Fibroblast of lung (primary cell): Measurements from ENCODE around the gene VGF. TPM values are rescaled to one million over a fixed set of nuclear protein-coding genes. Genes with fewer than 3 reads are reported as not detected.

Source experiments
- DNase-seq, 2 donors: peaks; one replicate each; pipeline versions ENCODE4 v3.0.0 to v3.0.0-alpha.2; 2010; ENCODE audit warnings: low read depth in 2 of 2
- H2AFZ ChIP-seq: 2 replicates; pipeline ENCODE4 v1.5.1; 2012; ENCODE audit warnings: low read length, control low read depth, inconsistent platforms
- H3K27ac ChIP-seq: 2 replicates; pipeline ENCODE4 v1.5.1; 2011; ENCODE audit warnings: low read length, control low read depth; ENCODE audit not compliant: insufficient read depth
- H3K27me3 ChIP-seq: 2 replicates; pipeline ENCODE4 v1.5.1; 2011; ENCODE audit warnings: mild to moderate bottlenecking, low read length; ENCODE audit not compliant: control insufficient read depth, insufficient read depth
- H3K36me3 ChIP-seq: 2 replicates; pipeline ENCODE4 v1.5.1; 2011; ENCODE audit warnings: low read length; ENCODE audit not compliant: control insufficient read depth, insufficient read depth
- H3K4me1 ChIP-seq: 2 replicates; pipeline ENCODE4 v1.5.1; 2011; ENCODE audit warnings: low read length; ENCODE audit not compliant: control insufficient read depth, insufficient read depth; ENCODE audit errors: extremely low read depth
- H3K4me2 ChIP-seq: 2 replicates; pipeline ENCODE4 v1.5.1; 2011; ENCODE audit warnings: low read length, control low read depth; ENCODE audit not compliant: insufficient read depth; ENCODE audit errors: extremely low read depth
- H3K4me3 ChIP-seq, 4 experiments: fragments of 200-600 bp in 1 of 4; sonication (generic) in 1 of 4; replicated peaks in 1 of 4; 2 replicates each; pipeline ENCODE4 v1.5.1; 2011 to 2016; ENCODE audit warnings: low read length in 4 of 4, low read depth in 3 of 4, mild to moderate bottlenecking in 3 of 4, control low read depth in 2 of 4, inconsistent platforms in 1 of 4, mixed read lengths in 1 of 4; ENCODE audit not compliant: insufficient read depth in 1 of 4; ENCODE audit errors: control extremely low read depth in 1 of 4
- H3K79me2 ChIP-seq: 2 replicates; pipeline ENCODE4 v1.5.1; 2012; ENCODE audit warnings: mild to moderate bottlenecking, low read length, inconsistent platforms; ENCODE audit not compliant: control insufficient read depth, insufficient read depth
- H3K9ac ChIP-seq: 2 replicates; pipeline ENCODE4 v1.5.1; 2011; ENCODE audit warnings: mild to moderate bottlenecking, low read length, control low read depth; ENCODE audit not compliant: insufficient read depth
- H3K9me3 ChIP-seq: 2 replicates; pipeline ENCODE4 v1.5.1; 2012; ENCODE audit warnings: low read depth, low read length; ENCODE audit not compliant: control insufficient read depth, insufficient read depth
- H4K20me1 ChIP-seq: 2 replicates; pipeline ENCODE4 v1.5.1; 2011; ENCODE audit warnings: low read length; ENCODE audit not compliant: control insufficient read depth, insufficient read depth; ENCODE audit errors: extremely low read depth
- CTCF ChIP-seq, 2 donors: IDR thresholded peaks in 1 of 2; conservative IDR thresholded peaks in 1 of 2; 1 replicate in 1 of 2; 2 replicates in 1 of 2; pipeline ENCODE4 v1.5.1; 2011 to 2012; ENCODE audit warnings: low read length in 2 of 2, control low read depth in 1 of 2, inconsistent platforms in 1 of 2, low read depth in 1 of 2, mild to moderate bottlenecking in 1 of 2
- EZH2 ChIP-seq: IDR thresholded peaks from 2 replicates; pipeline ENCODE4 v1.5.1; 2012; ENCODE audit warnings: low read length, control low read depth, mild to moderate bottlenecking; ENCODE audit errors: missing control alignments
- polyA plus RNA-seq, 2 donors: library from polyadenylated mRNA; depleted of rRNA in 1 of 2; stranded (reverse) in 1 of 2; unstranded in 1 of 2; fragments of >200 nt; gene quantifications; 2 replicates each; pipeline ENCODE4 v1.2.1, GENCODE V29; 2011 to 2012; ENCODE audit warnings: missing spikeins in 1 of 2
- total RNA-seq: library from RNA; depleted of rRNA; stranded (reverse); fragments of >200 nt; gene quantifications from 2 replicates; pipeline ENCODE4 v1.2.1, GENCODE V29; 2014

Gene VGF
- total and polyA plus RNA-seq, 2 donors (not counting 1 experiment from before 2014, with no cell fraction given) = 0.66 TPM; not detected in 1

- DNase-seq = peak in 1 of 2 donors; percentile 90
- Histone ChIP-seq H3K9me3 (no peaks in the 10 kb centered on the region), H3K4me1 (peaks cover 27% of the 10 kb centered on the region), H4K20me1 (no peaks in the 10 kb centered on the region), H3K4me3 (no peak overlapping the region), H3K27ac (peak overlapping the region; percentile 50), H3K79me2 (no peaks in the 10 kb centered on the region), H2AFZ (no peak overlapping the region), H3K4me2 (peak overlapping the region; percentile 8), H3K36me3 (no peaks in the 10 kb centered on the region), H3K27me3 (no peaks in the 10 kb centered on the region), H3K9ac (no peak overlapping the region)
- TF ChIP-seq EZH2 (no peak), CTCF (conservative IDR thresholded peaks at IDR 0.05 in 1 of 2, IDR thresholded peaks at IDR 0.05 in 1 of 2; ENCODE audit: low read depth in 1 of 2, low read length in 2 of 2) (no peak)
Observed at GRCh38 chr7:101119876-101120275, 45.5 kb downstream of the VGF start.

- Histone ChIP-seq H3K4me3 (no peak overlapping the region), H3K9me3 (no peaks in the 10 kb centered on the region), H3K27ac (peak overlapping the region; percentile 95), H4K20me1 (no peaks in the 10 kb centered on the region), H3K27me3 (no peaks in the 10 kb centered on the region), H3K4me1 (peaks cover 21% of the 10 kb centered on the region), H3K9ac (no peak overlapping the region), H3K4me2 (no peak overlapping the region), H3K36me3 (no peaks in the 10 kb centered on the region), H3K79me2 (no peaks in the 10 kb centered on the region), H2AFZ (no peak overlapping the region)
- DNase-seq = no peak
- TF ChIP-seq CTCF (conservative IDR thresholded peaks at IDR 0.05 in 1 of 2, IDR thresholded peaks at IDR 0.05 in 1 of 2; ENCODE audit: low read depth in 1 of 2, low read length in 2 of 2) (no peak), EZH2 (no peak)
Observed at GRCh38 chr7:101118856-101119255, 46.5 kb downstream of the VGF start.

- peak overlapping the region; percentile 32 for H3K4me2 ChIP-seq
- no peak overlapping the region for H3K9ac ChIP-seq
- peaks cover 14% of the 10 kb centered on the region for H3K4me1 ChIP-seq
Observed at GRCh38 chr7:101116898-101117297, 48.5 kb downstream of the VGF start.

More at GRCh38 chr7:101116898-101117297, 48.5 kb downstream of the VGF start:
- Histone ChIP-seq H3K9me3 (no peaks in the 10 kb centered on the region), H3K4me3 (no peak overlapping the region), H3K79me2 (no peaks in the 10 kb centered on the region), H2AFZ (no peak overlapping the region), H3K36me3 (no peaks in the 10 kb centered on the region), H3K27me3 (no peaks in the 10 kb centered on the region), H3K27ac (peak overlapping the region; percentile 95), H4K20me1 (no peaks in the 10 kb centered on the region)
- TF ChIP-seq EZH2 = no peak
- no peak for TF ChIP-seq CTCF (conservative IDR thresholded peaks at IDR 0.05 in 1 of 2, IDR thresholded peaks at IDR 0.05 in 1 of 2; ENCODE audit: low read depth in 1 of 2, low read length in 2 of 2)
- DNase-seq = peak in 1 of 2 donors; percentile 48
